NB4 (cell line): ENCODE results near the gene CALHM3.
A peak's percentile ranks its signal among the peaks of the same experiment; 100 is the strongest.

Source experiments
- DNase-seq: peaks from one replicate; pipeline ENCODE4 v3.0.0; 2010; ENCODE audit warnings: low read depth
- H3K4me3 ChIP-seq: one replicate; pipeline ENCODE4 v1.5.1; 2011; ENCODE audit warnings: mild to moderate bottlenecking, low read depth, low read length, moderate library complexity
- CTCF ChIP-seq: IDR thresholded peaks from one replicate; pipeline ENCODE4 v1.5.1; 2012; ENCODE audit warnings: low read depth, low read length
- MAX ChIP-seq: IDR thresholded peaks from 2 replicates; pipeline ENCODE4 v1.6.1; 2011; ENCODE audit warnings: low read depth, low read length
- MYC ChIP-seq: IDR thresholded peaks from 2 replicates; pipeline ENCODE4 v1.6.1; 2011; ENCODE audit warnings: low read depth, low read length
- POLR2A ChIP-seq: IDR thresholded peaks from 2 replicates; pipeline ENCODE4 v1.6.1; 2011; ENCODE audit warnings: mild to moderate bottlenecking; ENCODE audit not compliant: insufficient read length; ENCODE audit errors: extremely low read depth

CALHM3 gene

DNA sequence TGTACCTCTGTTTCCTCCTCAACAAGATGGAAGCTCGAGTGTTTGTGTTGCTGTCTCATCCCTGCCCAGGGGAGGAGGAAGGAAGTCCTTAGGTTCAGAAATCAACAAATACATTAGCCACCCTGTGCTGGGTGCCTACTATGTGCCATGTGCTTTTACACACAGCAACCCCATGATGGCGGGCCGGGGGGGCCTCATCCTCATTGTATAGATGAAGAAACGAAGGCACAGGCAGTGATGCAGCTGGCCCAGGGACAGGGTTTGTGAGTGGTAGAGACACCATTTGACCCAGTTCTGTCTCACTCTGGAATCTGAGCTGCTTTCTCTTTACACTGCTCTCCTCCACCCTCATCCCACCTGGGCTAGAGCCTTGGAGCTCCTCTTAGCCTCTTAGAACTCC is 25.0 kb downstream of the CALHM3 start:
- TF ChIP-seq MAX (0 out of 2 replicates have a peak, but pooled peaks have one; percentile 37), CTCF (no peak), MYC (no peak)
- H3K4me3 ChIP-seq, result no peak overlapping the region
- no peak for DNase-seq

DNA sequence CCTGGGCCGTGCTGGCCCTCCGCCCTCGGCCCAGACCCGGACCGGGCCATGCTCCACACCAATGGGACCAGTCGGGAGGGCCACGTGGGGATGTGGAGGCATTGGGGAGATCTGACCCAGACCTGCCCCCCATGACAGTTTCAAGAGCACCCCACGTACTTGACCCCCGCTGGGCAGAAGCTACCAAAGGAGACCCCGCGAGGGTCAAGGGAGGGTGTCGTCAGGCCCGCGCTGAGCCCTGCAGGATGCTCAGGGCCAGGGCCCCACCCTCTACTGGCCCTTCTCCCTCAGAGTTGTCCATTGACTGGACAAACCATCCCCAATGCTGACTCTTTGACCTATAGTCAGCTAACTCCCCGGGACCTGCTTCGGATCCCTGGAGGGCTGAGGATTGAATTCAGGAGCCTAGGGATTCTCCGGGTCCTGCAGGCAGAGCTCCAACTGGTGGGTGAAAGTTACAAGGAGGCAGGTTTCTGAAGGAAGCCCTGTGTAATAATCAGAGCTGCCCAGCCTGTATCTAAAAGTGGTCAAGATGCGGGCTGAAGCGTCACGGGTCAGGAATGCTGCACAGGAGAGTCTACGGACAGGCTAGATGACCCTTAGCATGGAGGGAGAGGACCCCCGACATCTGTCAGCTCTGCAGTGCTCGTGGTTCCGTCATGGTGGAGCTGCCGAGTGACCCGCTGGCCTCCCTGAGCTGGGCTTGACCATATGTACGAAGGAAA is 26.4 kb downstream of the CALHM3 start:
- TF ChIP-seq CTCF (no peak), MYC (no peak), MAX (no peak), POLR2A (no peak)
- no peak overlapping the region for H3K4me3 ChIP-seq

DNA sequence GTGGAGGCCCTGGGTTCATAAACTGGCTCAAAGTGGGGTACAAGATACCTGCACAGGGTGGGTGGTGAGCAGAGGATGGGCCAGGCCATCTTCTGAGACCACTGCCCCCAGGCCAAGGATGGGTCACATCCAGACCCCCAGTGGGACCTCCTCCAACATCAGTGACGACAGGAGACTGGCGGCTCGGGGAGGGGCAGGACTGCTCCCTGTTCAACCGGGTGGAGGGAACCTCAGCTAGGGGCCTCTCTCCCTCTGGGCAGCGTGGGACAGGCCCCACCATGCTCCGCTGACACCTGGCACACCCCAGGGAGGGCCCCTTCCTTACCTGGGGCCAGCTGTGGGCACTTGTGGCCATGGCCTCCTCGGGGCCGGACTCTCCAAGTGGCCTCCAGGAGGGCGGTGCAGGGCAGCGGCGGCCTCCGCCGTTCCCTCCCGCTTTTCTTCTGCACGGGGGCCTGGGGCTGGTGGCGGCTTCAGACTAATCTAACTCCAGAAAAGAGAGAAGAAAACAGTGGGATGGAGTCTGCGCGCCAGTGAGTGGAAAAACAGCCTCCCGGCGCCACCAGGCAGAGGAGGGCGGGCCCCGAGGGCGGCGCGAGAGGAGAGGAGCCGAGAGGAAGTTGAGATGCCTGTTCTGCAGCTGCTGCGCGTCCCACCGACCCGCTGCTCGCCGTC is 27.1 kb downstream of the CALHM3 start, which contains the start of gene CALHM2:
Gene CALHM2, minus strand, starts transcription at position 540 of the 675 bp plus-strand sequence. CDS start 2,429 bp downstream, outside the sequence.
- no peak within 1 kb of the TSS for H3K4me3 ChIP-seq
- DNase-seq, result no peak
- no peak for TF ChIP-seq POLR2A
- TF ChIP-seq CTCF, result no peak
- no peak for TF ChIP-seq MYC
- TF ChIP-seq MAX, result no peak

More for the DNA sequence above, 26.4 kb downstream of the CALHM3 start:
- no peak for DNase-seq

- no peak overlapping the region for H3K4me3 ChIP-seq
- no peak for DNase-seq
- no peak for TF ChIP-seq CTCF
- TF ChIP-seq MAX, result no peak
- TF ChIP-seq POLR2A, result no peak
Observed at GRCh38 chr10:103451091-103451813, 27.8 kb downstream of the CALHM3 start.

DNA sequence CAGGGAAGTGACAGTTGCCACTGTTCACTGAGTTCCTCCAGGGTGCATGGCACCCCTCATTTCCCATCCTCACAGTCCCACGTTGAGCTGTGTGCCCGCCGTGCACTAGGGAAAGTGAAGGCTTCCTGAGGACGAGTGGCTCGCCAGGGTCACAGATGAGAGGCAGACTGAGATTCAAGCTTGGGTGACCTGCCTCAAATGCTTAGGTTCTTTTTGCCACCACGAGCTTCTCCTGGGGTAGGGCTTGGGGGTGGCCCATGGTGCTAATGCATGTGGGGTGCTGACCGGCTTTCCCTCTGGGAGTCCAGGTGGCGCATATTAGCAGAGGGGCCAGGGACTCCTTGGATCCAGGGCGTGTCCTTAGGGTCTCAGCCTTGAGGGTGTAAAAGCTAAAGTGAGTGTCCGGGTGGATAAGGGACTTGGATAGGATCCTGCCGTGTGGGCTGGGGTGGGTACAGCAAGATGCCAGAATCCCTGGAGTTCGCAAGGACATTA is 28.8 kb downstream of the CALHM3 start:
- TF ChIP-seq MAX (no peak), CTCF (no peak), MYC (no peak)
- no peak for DNase-seq
- H3K4me3 ChIP-seq, result no peak overlapping the region
